Ishikawa (cell line): ENCODE results near the gene PRRX2.

Experiments used
- CEBPB ChIP-seq: IDR thresholded peaks from 2 replicates; pipeline ENCODE4 v1.6.1; 2012
- CREB1 ChIP-seq: IDR thresholded peaks from 2 replicates; pipeline ENCODE4 v1.6.1; 2012; ENCODE audit warnings: low read depth
- EGR1 ChIP-seq: IDR thresholded peaks from 2 replicates; pipeline ENCODE4 v1.6.1; 2012
- EP300 ChIP-seq: IDR thresholded peaks from 2 replicates; pipeline ENCODE4 v1.6.1; 2012; ENCODE audit warnings: borderline replicate concordance
- FOXM1 ChIP-seq: IDR thresholded peaks from 2 replicates; pipeline ENCODE4 v1.6.1; 2012; ENCODE audit warnings: low read depth, borderline replicate concordance
- MAX ChIP-seq: IDR thresholded peaks from 2 replicates; pipeline ENCODE4 v1.6.1; 2012
- NFIC ChIP-seq: IDR thresholded peaks from 2 replicates; pipeline ENCODE4 v1.6.1; 2012
- RAD21 ChIP-seq: IDR thresholded peaks from 2 replicates; pipeline ENCODE4 v1.6.1; 2012; ENCODE audit warnings: low read depth
- TAF1 ChIP-seq: IDR thresholded peaks from 2 replicates; pipeline ENCODE4 v1.6.1; 2012; ENCODE audit warnings: low read depth, mild to moderate bottlenecking
- TCF12 ChIP-seq: IDR thresholded peaks from 2 replicates; pipeline ENCODE4 v1.6.1; 2012; ENCODE audit warnings: low read depth
- TEAD4 ChIP-seq: IDR thresholded peaks from 2 replicates; pipeline ENCODE4 v1.6.1; 2012
- USF1 ChIP-seq: IDR thresholded peaks from 2 replicates; pipeline ENCODE4 v1.6.1; 2012
- YY1 ChIP-seq: IDR thresholded peaks from 2 replicates; pipeline ENCODE4 v1.6.1; 2012; ENCODE audit warnings: low read depth
- ZBTB7A ChIP-seq: IDR thresholded peaks from 2 replicates; pipeline ENCODE4 v1.6.1; 2012; ENCODE audit warnings: low read depth
- TF ChIP-seq, protein P1 (sequence below): IDR thresholded peaks from 2 replicates; pipeline ENCODE4 v1.6.1; 2012; ENCODE audit warnings: low read depth, mild to moderate bottlenecking

Gene PRRX2

DNA sequence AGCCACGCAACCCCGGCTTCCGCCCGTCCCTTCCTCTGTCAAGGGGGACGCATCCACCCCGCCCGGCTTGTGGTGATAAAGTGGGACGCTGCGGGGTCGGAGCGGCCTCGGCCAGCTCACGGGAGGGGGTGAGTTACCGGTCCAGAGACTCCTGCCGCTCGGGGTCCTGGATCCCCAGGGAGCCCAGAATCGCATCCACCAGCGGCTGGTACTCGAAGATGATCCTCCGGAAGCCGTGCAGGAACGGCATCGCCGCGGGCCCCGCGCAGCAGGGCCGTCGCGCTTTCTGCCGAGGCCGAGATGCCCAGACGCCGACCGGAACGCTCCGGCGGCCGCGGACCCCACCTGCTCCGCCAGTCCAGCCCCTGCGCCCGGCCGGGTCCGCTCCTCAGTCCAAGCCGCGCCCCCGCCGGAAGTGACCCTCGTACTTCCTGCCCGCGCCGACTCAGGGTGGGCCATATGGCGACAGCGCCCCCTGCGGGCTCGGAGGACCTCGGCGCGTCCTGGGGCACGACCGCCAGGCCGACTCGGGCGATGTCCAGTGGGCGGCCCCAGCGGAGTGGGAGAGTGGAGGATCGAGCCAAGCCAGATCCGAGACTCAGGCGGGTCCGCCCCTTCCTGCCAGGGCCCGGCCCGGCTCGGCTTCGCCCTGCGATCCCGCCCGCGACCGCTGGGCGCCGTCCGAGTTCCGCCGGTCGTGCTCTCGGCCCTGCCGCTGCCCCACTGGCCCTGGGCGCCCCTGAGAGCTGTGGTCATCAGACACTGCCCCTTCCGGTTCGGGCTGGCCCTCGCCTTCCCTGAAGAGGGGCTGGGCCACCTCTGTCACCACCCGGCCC lies 23.5 kb upstream of the PRRX2 start, which contains the start of gene ASB6:
Gene ASB6, minus strand, starts transcription at position 402 of the 836 bp plus-strand sequence. Its CDS starts 152 bp downstream, at position 250.
- peak; percentile 87 for TF ChIP-seq TCF12
- TF ChIP-seq RAD21: peak; percentile 89
- TF ChIP-seq NFIC: peak; percentile 48
- TF ChIP-seq YY1: peak; percentile 56; the same call in 1 of the 2 replicates
- TF ChIP-seq, protein P1, sequence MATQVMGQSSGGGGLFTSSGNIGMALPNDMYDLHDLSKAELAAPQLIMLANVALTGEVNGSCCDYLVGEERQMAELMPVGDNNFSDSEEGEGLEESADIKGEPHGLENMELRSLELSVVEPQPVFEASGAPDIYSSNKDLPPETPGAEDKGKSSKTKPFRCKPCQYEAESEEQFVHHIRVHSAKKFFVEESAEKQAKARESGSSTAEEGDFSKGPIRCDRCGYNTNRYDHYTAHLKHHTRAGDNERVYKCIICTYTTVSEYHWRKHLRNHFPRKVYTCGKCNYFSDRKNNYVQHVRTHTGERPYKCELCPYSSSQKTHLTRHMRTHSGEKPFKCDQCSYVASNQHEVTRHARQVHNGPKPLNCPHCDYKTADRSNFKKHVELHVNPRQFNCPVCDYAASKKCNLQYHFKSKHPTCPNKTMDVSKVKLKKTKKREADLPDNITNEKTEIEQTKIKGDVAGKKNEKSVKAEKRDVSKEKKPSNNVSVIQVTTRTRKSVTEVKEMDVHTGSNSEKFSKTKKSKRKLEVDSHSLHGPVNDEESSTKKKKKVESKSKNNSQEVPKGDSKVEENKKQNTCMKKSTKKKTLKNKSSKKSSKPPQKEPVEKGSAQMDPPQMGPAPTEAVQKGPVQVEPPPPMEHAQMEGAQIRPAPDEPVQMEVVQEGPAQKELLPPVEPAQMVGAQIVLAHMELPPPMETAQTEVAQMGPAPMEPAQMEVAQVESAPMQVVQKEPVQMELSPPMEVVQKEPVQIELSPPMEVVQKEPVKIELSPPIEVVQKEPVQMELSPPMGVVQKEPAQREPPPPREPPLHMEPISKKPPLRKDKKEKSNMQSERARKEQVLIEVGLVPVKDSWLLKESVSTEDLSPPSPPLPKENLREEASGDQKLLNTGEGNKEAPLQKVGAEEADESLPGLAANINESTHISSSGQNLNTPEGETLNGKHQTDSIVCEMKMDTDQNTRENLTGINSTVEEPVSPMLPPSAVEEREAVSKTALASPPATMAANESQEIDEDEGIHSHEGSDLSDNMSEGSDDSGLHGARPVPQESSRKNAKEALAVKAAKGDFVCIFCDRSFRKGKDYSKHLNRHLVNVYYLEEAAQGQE: no peak
- no peak for TF ChIP-seq USF1
- peak; percentile 79 for TF ChIP-seq TAF1
- TF ChIP-seq CREB1: no peak
- TF ChIP-seq EP300: no peak; the same call in 1 of the 2 replicates
- peak; percentile 46; the same call in 1 of the 2 replicates for TF ChIP-seq ZBTB7A
- TF ChIP-seq FOXM1: no peak
- no peak for TF ChIP-seq TEAD4
- TF ChIP-seq MAX: peak; percentile 75
- 0 out of 2 replicates have a peak, but pooled peaks have one; percentile 35 for TF ChIP-seq EGR1
- no peak for TF ChIP-seq CEBPB

- TF ChIP-seq FOXM1 (no peak), EP300 (no peak), CREB1 (no peak), YY1 (no peak), TEAD4 (no peak), CEBPB (no peak), EGR1 (no peak), RAD21 (no peak), TCF12 (no peak), TAF1 (no peak)
- TF ChIP-seq, protein P1: no peak
Measured at GRCh38 chr9:129643706-129644105, 21.7 kb upstream of the PRRX2 start.

GRCh38 chr9:129644365-129644764 lies 21.1 kb upstream of the PRRX2 start:
- no peak for TF ChIP-seq TAF1
- TF ChIP-seq CEBPB: no peak
- TF ChIP-seq USF1: no peak
- no peak for TF ChIP-seq YY1
- TF ChIP-seq TCF12: no peak

DNA sequence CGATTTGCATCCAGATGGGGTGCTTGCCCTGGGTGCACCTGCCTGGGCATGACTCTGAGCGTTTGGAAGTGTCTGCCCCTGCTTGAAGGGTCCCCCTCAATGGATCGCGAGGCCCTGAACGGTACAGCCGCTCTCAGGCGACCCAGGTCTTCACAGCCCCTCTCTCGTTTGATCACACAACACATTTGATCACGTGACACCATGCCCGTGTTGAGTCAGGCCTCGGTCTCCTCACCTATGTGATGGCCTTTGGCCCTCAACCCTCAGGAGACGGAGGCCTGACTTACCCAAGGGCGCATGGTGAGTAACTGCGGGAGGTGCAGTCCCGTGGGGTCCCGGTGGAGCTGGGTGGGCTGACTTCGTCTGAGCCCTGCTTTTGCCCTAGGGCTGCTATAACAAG lies 20.5 kb upstream of the PRRX2 start:
- no peak for TF ChIP-seq FOXM1
- no peak for TF ChIP-seq YY1
- TF ChIP-seq EP300: no peak
- no peak for TF ChIP-seq NFIC
- no peak for TF ChIP-seq CEBPB
- TF ChIP-seq CREB1: no peak
- 0 out of 2 replicates have a peak, but pooled peaks have one; percentile 12 for TF ChIP-seq USF1
- TF ChIP-seq TAF1: no peak

DNA sequence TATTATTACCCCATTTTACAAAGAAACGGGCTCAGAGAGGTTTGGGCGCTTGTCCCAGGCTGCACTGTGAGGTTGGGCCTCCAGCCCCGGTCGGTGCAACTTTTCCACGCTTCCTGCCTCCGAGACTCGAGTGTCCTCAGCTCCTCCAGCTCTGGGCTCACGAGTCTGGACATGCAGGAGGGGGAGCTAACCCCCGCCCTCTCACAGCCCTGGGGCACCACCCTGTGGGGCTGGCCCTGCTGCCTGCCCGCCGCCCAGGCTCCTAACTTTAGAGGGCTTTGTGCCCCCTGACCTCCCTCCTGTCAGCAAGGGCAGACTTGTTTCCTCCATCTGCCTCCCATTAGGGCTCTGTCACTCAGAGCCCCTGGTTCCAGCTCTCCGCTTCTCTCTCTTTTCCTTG lies 19.2 kb upstream of the PRRX2 start:
- TF ChIP-seq, protein P1: no peak
- no peak for TF ChIP-seq NFIC
- no peak for TF ChIP-seq ZBTB7A
- TF ChIP-seq TAF1: no peak
- TF ChIP-seq TEAD4: no peak
- TF ChIP-seq MAX: no peak
- TF ChIP-seq EP300: no peak
- TF ChIP-seq TCF12: no peak
- TF ChIP-seq YY1: no peak
- no peak for TF ChIP-seq CREB1
- no peak for TF ChIP-seq CEBPB
- TF ChIP-seq RAD21: no peak
- TF ChIP-seq EGR1: no peak
